A549 (cell line): ENCODE data around the gene RASA2. TPM values are rescaled to one million over a fixed set of nuclear protein-coding genes. Genes with fewer than 3 reads are reported as not detected.

Experiments used
- ATAC-seq, 2 experiments: fragments of 200-7000 bp in 1 of 2; fragments of >200 bp in 1 of 2; cut with Nextera tagmentation in 1 of 2; cut with Tn5 transposase in 1 of 2; 3 replicates each; pipeline versions ENCODE4 v1.8.0 to v1.9.1; 2018 to 2020; ENCODE audit warnings: mild to moderate bottlenecking in 1 of 2, moderate library complexity in 1 of 2
- CTCF ChIA-PET: fragments of 300-600 bp; sonication (Branson Sonifier 250); formaldehyde crosslinking; extraction: SDS; loops from one replicate; lab custom pipeline; 2021; ENCODE audit warnings: antibody characterized with exemption, inconsistent platforms; lab: Yijun Ruan, JAX
- POLR2A ChIA-PET: fragments of 350-600 bp; formaldehyde crosslinking; extraction: SDS; loops from one replicate; lab custom pipeline; 2021; ENCODE audit warnings: antibody characterized with exemption, inconsistent platforms; lab: Yijun Ruan, JAX
- DNase-seq, 2 experiments: peaks; one replicate each; pipeline versions ENCODE4 v3.0.0 to v3.0.0-alpha.2; 2011 to 2016; ENCODE audit warnings: low read depth in 1 of 2, low spot score in 1 of 2
- FAIRE-seq: peaks from 2 replicates; lab custom pipeline; 2011; peaks lifted over from hg19 to GRCh38; lab: Jason Lieb, UNC
- H3K27ac ChIP-seq, 2 experiments: fragments of >200 bp; sonication (Bioruptor Twin); formaldehyde crosslinking; 3 replicates each; pipeline ENCODE4 v1.5.1; 2016 to 2017
- H3K4me1 ChIP-seq: fragments of >200 bp; sonication (Bioruptor Twin); formaldehyde crosslinking; 3 replicates; pipeline ENCODE4 v1.6.1; 2016
- H3K4me2 ChIP-seq: fragments of >200 bp; sonication (Bioruptor Twin); formaldehyde crosslinking; 3 replicates; pipeline ENCODE4 v1.6.1; 2016
- H3K4me3 ChIP-seq: fragments of >200 bp; sonication (Bioruptor Twin); formaldehyde crosslinking; 3 replicates; pipeline ENCODE4 v1.5.1; 2016
- H3K9me3 ChIP-seq: fragments of >200 bp; sonication (Bioruptor Twin); formaldehyde crosslinking; 3 replicates; pipeline ENCODE4 v1.6.1; 2016
- BHLHE40 ChIP-seq: IDR thresholded peaks from 2 replicates; pipeline ENCODE4 v1.6.1; 2012; ENCODE audit warnings: low read depth, low read length, inconsistent platforms
- CBX2 ChIP-seq: fragments of 200-600 bp; sonication (generic); IDR thresholded peaks from 2 replicates; pipeline ENCODE4 v1.6.1; 2016; ENCODE audit warnings: low read depth, mild to moderate bottlenecking, borderline replicate concordance
- CEBPB ChIP-seq, 2 experiments: fragments of >200 bp in 1 of 2; sonication (Bioruptor Twin) in 1 of 2; formaldehyde crosslinking in 1 of 2; IDR thresholded peaks; 2 replicates each; pipeline ENCODE4 v1.6.1; 2012 to 2016
- E2F6 ChIP-seq: IDR thresholded peaks from 2 replicates; pipeline ENCODE4 v1.6.1; 2012; ENCODE audit warnings: low read depth, borderline replicate concordance
- EHF ChIP-seq: fragments of 250-450 bp; sonication (Bioruptor Pico); IDR thresholded peaks from 2 replicates; pipeline ENCODE4 v1.5.0; 2020; ENCODE audit warnings: mild to moderate bottlenecking
- EHMT2 ChIP-seq: fragments of 200-600 bp; sonication (generic); IDR thresholded peaks from 2 replicates; pipeline ENCODE4 v1.6.1; 2016; ENCODE audit warnings: antibody characterized with exemption, low read depth, mild to moderate bottlenecking, moderate library complexity
- EP300 ChIP-seq, 2 experiments: fragments of >200 bp; sonication (Bioruptor Twin); formaldehyde crosslinking; IDR thresholded peaks; 2 replicates in 1 of 2; 3 replicates in 1 of 2; pipeline ENCODE4 v1.6.1; 2016 to 2017
- FOSB ChIP-seq: fragments of 250-450 bp; sonication (Bioruptor Pico); IDR thresholded peaks from 2 replicates; pipeline ENCODE4 v1.5.0; 2020; ENCODE audit warnings: mild to moderate bottlenecking, moderate library complexity
- FOXS1 ChIP-seq: fragments of 250-450 bp; sonication (Bioruptor Pico); IDR thresholded peaks from 2 replicates; pipeline ENCODE4 v1.5.0; 2020; ENCODE audit warnings: mild to moderate bottlenecking, moderate library complexity
- GATA3 ChIP-seq: IDR thresholded peaks from 2 replicates; pipeline ENCODE4 v1.6.1; 2012; ENCODE audit warnings: borderline replicate concordance
- HDAC2 ChIP-seq: fragments of 200-600 bp; sonication (generic); IDR thresholded peaks from 2 replicates; pipeline ENCODE4 v1.6.1; 2016
- HEYL ChIP-seq: fragments of 250-450 bp; sonication (Bioruptor Pico); IDR thresholded peaks from 2 replicates; pipeline ENCODE4 v1.8.0; 2021; ENCODE audit warnings: mild to moderate bottlenecking, moderate library complexity
- HOXB13 ChIP-seq: fragments of 250-450 bp; sonication (Bioruptor Pico); IDR thresholded peaks from 2 replicates; pipeline ENCODE4 v1.5.0; 2020; ENCODE audit warnings: low read depth, mild to moderate bottlenecking, moderate library complexity
- HOXB5 ChIP-seq: fragments of 250-450 bp; sonication (Bioruptor Pico); IDR thresholded peaks from 2 replicates; pipeline ENCODE4 v1.5.0; 2020; ENCODE audit warnings: mild to moderate bottlenecking, moderate library complexity
- JUN ChIP-seq, 2 experiments: fragments of >200 bp; sonication (Bioruptor Twin); formaldehyde crosslinking; IDR thresholded peaks; 2 replicates in 1 of 2; 3 replicates in 1 of 2; pipeline ENCODE4 v1.6.1; 2016 to 2017
- JUNB ChIP-seq: fragments of >200 bp; sonication (Bioruptor Twin); formaldehyde crosslinking; IDR thresholded peaks from 2 replicates; pipeline ENCODE4 v1.6.1; 2016
- MAFK ChIP-seq: fragments of 450-650 bp; IDR thresholded peaks from 2 replicates; pipeline ENCODE4 v1.6.1; 2014; ENCODE audit not compliant: partially characterized antibody
- MAX ChIP-seq: IDR thresholded peaks from 2 replicates; pipeline ENCODE4 v1.6.1; 2012
- NFE2L2 ChIP-seq: fragments of 150-350 bp; conservative IDR thresholded peaks from 2 replicates; pipeline ENCODE4 v1.6.1; 2014; ENCODE audit warnings: low read length
- PHF8 ChIP-seq: fragments of 200-600 bp; sonication (generic); IDR thresholded peaks from 2 replicates; pipeline ENCODE4 v1.6.1; 2016; ENCODE audit warnings: low read depth, mild to moderate bottlenecking, antibody characterized with exemption, moderate library complexity, borderline replicate concordance
- POLR2A ChIP-seq: IDR thresholded peaks from 2 replicates; pipeline ENCODE4 v1.6.1; 2012; ENCODE audit warnings: mild to moderate bottlenecking, low read length
- POLR2AphosphoS2 ChIP-seq: conservative IDR thresholded peaks from 2 replicates; pipeline ENCODE4 v1.6.1; 2012; ENCODE audit warnings: low read length, improper control_type of control experiment, inconsistent platforms
- RCOR1 ChIP-seq: fragments of 150-350 bp; IDR thresholded peaks from 2 replicates; pipeline ENCODE4 v1.6.1; 2014; ENCODE audit warnings: antibody characterized with exemption, low read length, low read depth
- REST ChIP-seq: fragments of 200-600 bp; sonication (generic); IDR thresholded peaks from 2 replicates; pipeline ENCODE4 v1.6.1; 2016; ENCODE audit warnings: antibody characterized with exemption, mild to moderate bottlenecking, moderate library complexity
- RFX5 ChIP-seq: fragments of 450-650 bp; IDR thresholded peaks from 2 replicates; pipeline ENCODE4 v1.7.1; 2014; ENCODE audit warnings: antibody characterized with exemption, mild to moderate bottlenecking, moderate library complexity
- TFCP2L1 ChIP-seq: fragments of 250-450 bp; sonication (Bioruptor Pico); IDR thresholded peaks from 2 replicates; pipeline ENCODE4 v1.5.0; 2021; ENCODE audit warnings: mild to moderate bottlenecking
- ZC3H11A ChIP-seq: fragments of 450-650 bp; IDR thresholded peaks from 2 replicates; pipeline ENCODE4 v1.6.1; 2014; ENCODE audit warnings: antibody characterized with exemption, mild to moderate bottlenecking
- ZSCAN20 ChIP-seq: fragments of 250-450 bp; sonication (Bioruptor Pico); IDR thresholded peaks from 2 replicates; pipeline ENCODE4 v1.8.0; 2022; ENCODE audit warnings: mild to moderate bottlenecking, moderate library complexity
- WGBS: methylation state at CpG from one replicate; pipeline ENCODE4 v1.1.6; 2017; ENCODE audit errors: missing lambda C conversion rate; 5-methylcytosine and 5-hydroxymethylcytosine counted together
- polyA plus RNA-seq, 4 experiments: library from polyadenylated mRNA; depleted of rRNA in 3 of 4; stranded (reverse); fragments of >200 nt; fragmentation: RNase III in 1 of 4; extraction: RNeasy Plus Mini Kit Qiagen cat#74134 plus additional on column Dnase treatment in 1 of 4; gene quantifications; 2 replicates in 3 of 4; 3 replicates in 1 of 4; pipeline ENCODE4 v1.2.3, GENCODE V29; 2011 to 2017
- TF ChIP-seq, protein P1 (sequence below): fragments of 450-650 bp; IDR thresholded peaks from 2 replicates; pipeline ENCODE4 v1.6.1; 2014; ENCODE audit warnings: antibody characterized with exemption

The RASA2 gene
- polyA plus RNA-seq, 2 of the 4 experiments (the other 2 are of a cell fraction) = 6.7 to 12.0 TPM

- 90% methylated on average over 3 of the region's 3 CpGs for WGBS
- FAIRE-seq (no peak), DNase-seq (no peak), ATAC-seq (no peak)
- Histone ChIP-seq H3K4me1 (no peaks in the 10 kb centered on the region), H3K4me2 (no peak overlapping the region), H3K27ac (no peak overlapping the region), H3K4me3 (no peak overlapping the region), H3K9me3 (peaks cover 19% of the 10 kb centered on the region)
- CTCF ChIA-PET = interaction anchor here (1.1 to 2.6 kb wide), 4 partner anchors 8 to 94 kb away, joined by 3 to 10 read pairs (median 4); no protein-coding TSS in a partner anchor
- no peak for TF ChIP-seq ZSCAN20 (CRISPR knock-in tag)
- no peak for TF ChIP-seq POLR2A
- no peak for TF ChIP-seq PHF8
- POLR2A ChIA-PET = no interaction called here
Observed at GRCh38 chr3:141466633-141467169, 20.1 kb upstream of the RASA2 start.

GRCh38 chr3:141469720-141470119, 17.1 kb upstream of the RASA2 start:
- DNase-seq (no peak), ATAC-seq (no peak), FAIRE-seq (no peak)
- Histone ChIP-seq H3K4me3 (no peak overlapping the region), H3K4me2 (no peak overlapping the region), H3K4me1 (no peaks in the 10 kb centered on the region), H3K27ac (no peak overlapping the region), H3K9me3 (peaks cover 20% of the 10 kb centered on the region)
- ChIA-PET CTCF (interaction anchor here (1.7 to 5.2 kb wide), 2 partner anchors 10 to 158 kb away, joined by 5 to 56 read pairs; no protein-coding TSS in a partner anchor), POLR2A (no interaction called here)
- TF ChIP-seq FOSB (CRISPR knock-in tag) = no peak
- TF ChIP-seq NFE2L2 = no peak
- TF ChIP-seq POLR2AphosphoS2 = no peak
- no peak for TF ChIP-seq JUNB
- no peak for TF ChIP-seq JUN (IDR thresholded peaks at IDR 0.05)
- TF ChIP-seq EP300 (IDR thresholded peaks at IDR 0.05) = no peak
- no peak for TF ChIP-seq RCOR1
- TF ChIP-seq EHF (CRISPR knock-in tag) = no peak
- TF ChIP-seq REST = no peak
- TF ChIP-seq, protein P1, sequence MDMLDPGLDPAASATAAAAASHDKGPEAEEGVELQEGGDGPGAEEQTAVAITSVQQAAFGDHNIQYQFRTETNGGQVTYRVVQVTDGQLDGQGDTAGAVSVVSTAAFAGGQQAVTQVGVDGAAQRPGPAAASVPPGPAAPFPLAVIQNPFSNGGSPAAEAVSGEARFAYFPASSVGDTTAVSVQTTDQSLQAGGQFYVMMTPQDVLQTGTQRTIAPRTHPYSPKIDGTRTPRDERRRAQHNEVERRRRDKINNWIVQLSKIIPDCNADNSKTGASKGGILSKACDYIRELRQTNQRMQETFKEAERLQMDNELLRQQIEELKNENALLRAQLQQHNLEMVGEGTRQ = no peak
- no peak for TF ChIP-seq MAX
- TF ChIP-seq HEYL = no peak
- no peak for TF ChIP-seq GATA3
- no peak for TF ChIP-seq TFCP2L1 (CRISPR knock-in tag)
- no peak for TF ChIP-seq FOXS1 (CRISPR knock-in tag)
- no peak for TF ChIP-seq CEBPB (IDR thresholded peaks at IDR 0.05)
- no peak for TF ChIP-seq RFX5
- TF ChIP-seq ZC3H11A = no peak

GRCh38 chr3:141471160-141471559, 15.7 kb upstream of the RASA2 start:
- peaks cover 20% of the 10 kb centered on the region for H3K9me3 ChIP-seq
- POLR2A ChIA-PET = no interaction called here
- TF ChIP-seq E2F6 = no peak
- no peak for TF ChIP-seq HEYL
- TF ChIP-seq CBX2 = no peak
- TF ChIP-seq MAFK = no peak
- TF ChIP-seq HOXB13 (CRISPR knock-in tag) = no peak
- TF ChIP-seq JUNB = no peak
- TF ChIP-seq ZC3H11A = no peak
- no peak for TF ChIP-seq POLR2AphosphoS2
- TF ChIP-seq EHF (CRISPR knock-in tag) = no peak
- no peak for TF ChIP-seq EHMT2
- no peak for TF ChIP-seq NFE2L2
- no peak for TF ChIP-seq BHLHE40
- no peak for TF ChIP-seq JUN (IDR thresholded peaks at IDR 0.05)
- no peak for TF ChIP-seq RFX5
- TF ChIP-seq, protein P1 = no peak
- no peak for TF ChIP-seq HOXB5
- no peak for TF ChIP-seq HDAC2

More at GRCh38 chr3:141471160-141471559, 15.7 kb upstream of the RASA2 start:
- no peak for ATAC-seq
- Histone ChIP-seq H3K4me1 (no peaks in the 10 kb centered on the region), H3K4me3 (no peak overlapping the region), H3K4me2 (no peak overlapping the region), H3K27ac (no peak overlapping the region)
- no peak for DNase-seq
- 84% methylated on average over 5 of the region's 5 CpGs for WGBS
- CTCF ChIA-PET = interaction anchor here (1.0 to 5.2 kb wide), 5 partner anchors 10 to 159 kb away, joined by 3 to 56 read pairs (median 6); no protein-coding TSS in a partner anchor
- FAIRE-seq = no peak
